ENCODE data around the gene CERS3. TPM values are rescaled to one million over a fixed set of nuclear protein-coding genes. Genes with fewer than 3 reads are reported as not detected.

The CERS3 gene
- not detected for total RNA-seq

- ATAC-seq, result no peak
- DNase-seq (ENCODE audit: low spot score), result no peak
Observed at GRCh38 chr15:100528833-100529428, at the start of gene CERS3. CERS3 (minus strand) TSS chr15:100528950; CDS start chr15:100501849, 27,101 bp downstream.

GRCh38 chr15:100573526-100573925 lies 44.8 kb upstream of the CERS3 start:
- ATAC-seq, result no peak

GRCh38 chr15:100572362-100572983 lies 43.7 kb upstream of the CERS3 start:
- no peak for DNase-seq (ENCODE audit: low spot score)
- peak; percentile 45 for ATAC-seq

More at GRCh38 chr15:100573526-100573925, 44.8 kb upstream of the CERS3 start:
- DNase-seq (ENCODE audit: low spot score), result no peak

GRCh38 chr15:100571592-100572167 lies 42.9 kb upstream of the CERS3 start:
- ATAC-seq (no peak), DNase-seq (ENCODE audit: low spot score) (no peak)

GRCh38 chr15:100570735-100571313 lies 42.1 kb upstream of the CERS3 start:
- DNase-seq (ENCODE audit: low spot score), result no peak
- no peak for ATAC-seq

- no peak for DNase-seq (ENCODE audit: low spot score)
- ATAC-seq, result no peak
Observed at GRCh38 chr15:100570275-100570674, 41.5 kb upstream of the CERS3 start.

- DNase-seq (ENCODE audit: low spot score) (no peak), ATAC-seq (no peak)
Observed at GRCh38 chr15:100569391-100569790, 40.6 kb upstream of the CERS3 start.

- DNase-seq (ENCODE audit: low spot score), result no peak
- no peak for ATAC-seq
Observed at GRCh38 chr15:100566850-100567628, 38.3 kb upstream of the CERS3 start.

- no peak for DNase-seq (ENCODE audit: low spot score)
- ATAC-seq, result no peak
Observed at GRCh38 chr15:100565591-100565990, 36.8 kb upstream of the CERS3 start.

- DNase-seq (ENCODE audit: low spot score) (no peak), ATAC-seq (no peak)
Observed at GRCh38 chr15:100560323-100560722, 31.6 kb upstream of the CERS3 start.

- peak; percentile 94 for ATAC-seq
- DNase-seq (ENCODE audit: low spot score), result peak; percentile 67
Observed at GRCh38 chr15:100559330-100559729, 30.6 kb upstream of the CERS3 start.

- ATAC-seq (peak; percentile 27), DNase-seq (ENCODE audit: low spot score) (peak; percentile 54)
Observed at GRCh38 chr15:100558771-100559254, 30.1 kb upstream of the CERS3 start.

GRCh38 chr15:100553468-100553867 lies 24.7 kb upstream of the CERS3 start:
- ATAC-seq (no peak), DNase-seq (ENCODE audit: low spot score) (no peak)

GRCh38 chr15:100547961-100548360 lies 19.2 kb upstream of the CERS3 start:
- no peak for DNase-seq (ENCODE audit: low spot score)
- ATAC-seq, result no peak

GRCh38 chr15:100544946-100545345 lies 16.2 kb upstream of the CERS3 start:
- DNase-seq (ENCODE audit: low spot score) (no peak), ATAC-seq (no peak)

- ATAC-seq (no peak), DNase-seq (ENCODE audit: low spot score) (no peak)
Observed at GRCh38 chr15:100544338-100544841, 15.6 kb upstream of the CERS3 start.

- DNase-seq (ENCODE audit: low spot score) (no peak), ATAC-seq (no peak)
Observed at GRCh38 chr15:100542290-100542689, 13.5 kb upstream of the CERS3 start.

GRCh38 chr15:100537331-100537730 lies 8.6 kb upstream of the CERS3 start:
- no peak for ATAC-seq

GRCh38 chr15:100536733-100537132 lies 8.0 kb upstream of the CERS3 start:
- DNase-seq (ENCODE audit: low spot score), result no peak
- ATAC-seq, result no peak

More at GRCh38 chr15:100537331-100537730, 8.6 kb upstream of the CERS3 start:
- DNase-seq (ENCODE audit: low spot score), result no peak

- no peak for DNase-seq (ENCODE audit: low spot score)
- no peak for ATAC-seq
Observed at GRCh38 chr15:100533886-100534285, 5.1 kb upstream of the CERS3 start.

- DNase-seq (ENCODE audit: low spot score) (no peak), ATAC-seq (no peak)
Observed at GRCh38 chr15:100531823-100532327, 3.1 kb upstream of the CERS3 start.

Measured in left lobe of liver (tissue), 2 donors.